ENCODE data around the gene MYO16.
"Not testable (repeated sequence)": the region's sequence is repeated elsewhere in the genome, so short reads cannot be mapped to it uniquely, and the experiment has no call there.

MYO16 gene

DNA sequence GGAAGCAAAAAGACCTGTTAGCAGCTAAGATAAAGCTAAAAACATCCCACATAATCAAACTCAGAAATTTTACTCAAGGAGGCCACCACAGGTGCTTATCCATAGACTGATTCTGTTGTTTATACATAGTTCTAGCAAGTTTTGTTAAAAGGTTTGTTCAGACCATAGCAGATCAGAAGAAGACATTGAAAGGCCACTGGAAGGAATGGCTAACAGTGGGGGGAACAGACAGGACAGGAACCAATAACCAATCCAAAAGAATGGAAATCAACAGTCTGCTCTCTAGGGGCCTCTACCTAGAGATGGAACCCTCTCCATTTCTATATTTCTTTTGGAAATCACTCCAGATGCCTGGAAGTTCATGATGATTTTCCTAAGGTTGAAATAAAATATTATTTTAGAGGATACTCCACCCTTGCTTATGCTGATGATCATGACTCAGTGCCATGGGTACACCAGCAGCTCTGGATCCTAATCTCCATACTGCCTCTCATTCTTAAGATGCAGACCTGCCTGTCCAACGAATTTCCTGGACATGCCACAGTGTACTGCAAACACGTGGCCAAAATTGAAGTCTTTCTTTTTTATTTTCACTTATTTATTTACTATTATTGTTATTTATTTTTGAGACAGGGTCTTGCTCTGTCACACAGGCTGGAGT lies 260.0 kb downstream of the MYO16 start:
- no peak for DNase-seq (ENCODE audit: low read depth)
- H3K4me3 ChIP-seq (replicated peaks; ENCODE audit: low read depth, low read length): no peak overlapping the region
- TF ChIP-seq, protein P1, sequence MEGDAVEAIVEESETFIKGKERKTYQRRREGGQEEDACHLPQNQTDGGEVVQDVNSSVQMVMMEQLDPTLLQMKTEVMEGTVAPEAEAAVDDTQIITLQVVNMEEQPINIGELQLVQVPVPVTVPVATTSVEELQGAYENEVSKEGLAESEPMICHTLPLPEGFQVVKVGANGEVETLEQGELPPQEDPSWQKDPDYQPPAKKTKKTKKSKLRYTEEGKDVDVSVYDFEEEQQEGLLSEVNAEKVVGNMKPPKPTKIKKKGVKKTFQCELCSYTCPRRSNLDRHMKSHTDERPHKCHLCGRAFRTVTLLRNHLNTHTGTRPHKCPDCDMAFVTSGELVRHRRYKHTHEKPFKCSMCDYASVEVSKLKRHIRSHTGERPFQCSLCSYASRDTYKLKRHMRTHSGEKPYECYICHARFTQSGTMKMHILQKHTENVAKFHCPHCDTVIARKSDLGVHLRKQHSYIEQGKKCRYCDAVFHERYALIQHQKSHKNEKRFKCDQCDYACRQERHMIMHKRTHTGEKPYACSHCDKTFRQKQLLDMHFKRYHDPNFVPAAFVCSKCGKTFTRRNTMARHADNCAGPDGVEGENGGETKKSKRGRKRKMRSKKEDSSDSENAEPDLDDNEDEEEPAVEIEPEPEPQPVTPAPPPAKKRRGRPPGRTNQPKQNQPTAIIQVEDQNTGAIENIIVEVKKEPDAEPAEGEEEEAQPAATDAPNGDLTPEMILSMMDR (IDR thresholded peaks at IDR 0.05; ENCODE audit: low read length, missing control alignments): no peak

DNA sequence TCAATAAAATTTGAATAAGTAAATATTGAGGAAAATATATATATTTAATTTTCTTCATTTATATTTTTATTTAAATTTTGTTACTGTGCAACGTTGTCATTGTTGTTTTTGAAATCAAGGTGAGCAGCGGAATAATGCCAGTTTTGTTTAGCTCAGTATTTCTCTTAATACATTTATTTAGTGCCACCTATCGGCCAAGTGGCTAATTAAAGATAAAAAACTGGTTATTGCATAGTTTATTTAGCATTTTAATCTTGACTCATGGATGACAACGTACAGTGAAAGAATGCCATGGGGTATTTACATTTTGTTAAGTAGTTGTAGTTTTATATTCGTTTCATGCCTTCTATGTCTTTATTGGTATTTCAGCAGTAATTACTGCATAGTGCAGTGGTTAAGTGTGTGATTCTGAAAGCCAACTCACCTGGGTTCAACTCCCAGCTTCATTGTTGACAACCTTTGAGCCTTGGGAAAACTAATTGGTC lies 265.9 kb downstream of the MYO16 start:
- TF ChIP-seq, protein P1 (IDR thresholded peaks at IDR 0.05; ENCODE audit: low read length, missing control alignments): peak; percentile 52
- DNase-seq (ENCODE audit: low read depth): peak; percentile 52
- H3K4me3 ChIP-seq (replicated peaks; ENCODE audit: low read depth, low read length): no peak overlapping the region

- DNase-seq (ENCODE audit: low read depth): no peak
- no peak overlapping the region for H3K4me3 ChIP-seq (replicated peaks; ENCODE audit: low read depth, low read length)
- TF ChIP-seq, protein P1 (IDR thresholded peaks at IDR 0.05; ENCODE audit: low read length, missing control alignments): no peak
These were observed 268.5 kb downstream of the MYO16 start for GRCh38 chr13:108897955-108898354.

DNA sequence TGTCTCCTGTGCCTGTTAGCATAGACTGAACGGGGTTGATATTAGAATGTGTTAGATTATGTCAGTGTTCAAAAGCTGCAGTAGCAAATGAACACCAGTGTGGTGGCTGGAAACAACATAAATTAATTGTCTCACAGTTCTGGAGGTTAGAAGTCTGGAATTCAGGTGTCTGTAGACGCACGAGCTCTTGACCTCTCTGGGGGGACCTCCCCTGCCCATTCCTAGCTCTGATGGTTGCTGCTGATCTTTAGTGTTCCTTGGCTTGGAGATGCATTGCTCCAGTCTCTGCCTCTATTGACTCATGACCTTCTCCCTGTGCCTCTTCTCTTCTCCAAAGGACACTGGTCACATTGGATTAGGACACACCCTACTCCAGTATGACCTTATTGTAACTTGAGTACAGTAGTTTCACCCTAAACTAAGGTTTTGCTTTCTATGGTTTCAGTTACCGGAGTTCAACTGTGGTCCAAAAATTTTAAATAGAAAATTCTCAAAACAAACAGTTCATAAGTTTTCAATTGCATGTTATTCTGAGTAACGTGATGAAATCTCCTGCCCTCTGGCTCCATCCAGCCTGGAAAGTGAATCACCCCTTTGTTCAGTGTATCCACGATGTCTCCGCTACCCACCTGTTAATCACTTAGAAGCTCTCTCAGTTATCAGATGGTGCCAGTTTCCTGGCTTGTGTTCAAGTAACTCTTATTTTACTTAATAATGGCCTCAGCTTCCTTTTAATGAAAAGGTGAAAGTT lies 273.2 kb downstream of the MYO16 start:
- TF ChIP-seq, protein P1 (IDR thresholded peaks at IDR 0.05; ENCODE audit: low read length, missing control alignments): no peak
- no peak for DNase-seq (ENCODE audit: low read depth)
- no peak overlapping the region for H3K4me3 ChIP-seq (replicated peaks; ENCODE audit: low read depth, low read length)

- TF ChIP-seq, protein P1 (IDR thresholded peaks at IDR 0.05; ENCODE audit: low read length, missing control alignments): no peak
- DNase-seq (ENCODE audit: low read depth): no peak
- no peak overlapping the region for H3K4me3 ChIP-seq (replicated peaks; ENCODE audit: low read depth, low read length)
These were observed 274.2 kb downstream of the MYO16 start for GRCh38 chr13:108903613-108904012.

- no peak overlapping the region for H3K4me3 ChIP-seq (replicated peaks; ENCODE audit: low read depth, low read length)
- TF ChIP-seq, protein P1 (IDR thresholded peaks at IDR 0.05; ENCODE audit: low read length, missing control alignments): no peak
- DNase-seq (ENCODE audit: low read depth): no peak
These were observed 282.4 kb downstream of the MYO16 start for GRCh38 chr13:108911807-108912206.

- not testable (repeated sequence) for H3K4me3 ChIP-seq (replicated peaks; ENCODE audit: low read depth, low read length); DNase-seq (ENCODE audit: low read depth)
These were observed 284.3 kb downstream of the MYO16 start for GRCh38 chr13:108913731-108914130.

Data from fibroblast of pulmonary artery (primary cell).